IMR-90 (cell line): ENCODE measurements around the gene NT5C. TPM values are rescaled to one million over a fixed set of nuclear protein-coding genes. Genes with fewer than 3 reads are reported as not detected.

Experiments used
- ATAC-seq: fragments of 200-7000 bp; cut with Tn5 transposase; 2 replicates; pipeline ENCODE4 v1.9.1; 2020; ENCODE audit warnings: low read depth, mild to moderate bottlenecking, moderate library complexity
- BruUV-seq: library from RNA; stranded (reverse); fragments of 400-500 nt; replicated peaks from 2 replicates; lab custom pipeline; 2021; lab: Mats Ljungman, UMichigan
- CTCF ChIA-PET: fragments of 300-600 bp; formaldehyde crosslinking; extraction: SDS; loops from one replicate; lab custom pipeline; 2021; ENCODE audit warnings: antibody characterized with exemption; lab: Yijun Ruan, JAX
- POLR2A ChIA-PET: fragments of 300-600 bp; sonication (Branson Sonifier 250); formaldehyde crosslinking; loops from one replicate; lab custom pipeline; 2022; ENCODE audit warnings: antibody characterized with exemption; ENCODE audit not compliant: unreplicated experiment; lab: Charles Lee
- DNase-seq: peaks from one replicate; pipeline ENCODE4 v3.0.0; 2013
- H2AFZ ChIP-seq: replicated peaks from 2 replicates; pipeline ENCODE3; 2013; ENCODE audit warnings: low read length, mild to moderate bottlenecking; ENCODE audit not compliant: poor library complexity
- H2AK5ac ChIP-seq: 2 replicates; pipeline ENCODE4 v1.6.1; 2013; ENCODE audit warnings: low read depth, low read length, inconsistent platforms
- H2AK9ac ChIP-seq: replicated peaks from 2 replicates; pipeline ENCODE3; 2013; ENCODE audit warnings: mild to moderate bottlenecking, low read depth, low read length, moderate library complexity; ENCODE audit not compliant: poor library complexity
- H2BK120ac ChIP-seq: 2 replicates; pipeline ENCODE4 v1.6.1; 2013; ENCODE audit warnings: low read depth, low read length, inconsistent platforms
- H2BK15ac ChIP-seq: 3 replicates; pipeline ENCODE4 v1.6.1; 2013; ENCODE audit warnings: low read depth, low read length, inconsistent platforms
- H2BK20ac ChIP-seq: 2 replicates; pipeline ENCODE4 v1.6.1; 2013; ENCODE audit warnings: low read depth, mild to moderate bottlenecking, inconsistent platforms, low read length, moderate library complexity
- H2BK5ac ChIP-seq: 2 replicates; pipeline ENCODE4 v1.6.1; 2013; ENCODE audit warnings: mild to moderate bottlenecking, low read depth, low read length, inconsistent platforms; ENCODE audit not compliant: poor library complexity, severe bottlenecking
- H3K14ac ChIP-seq: replicated peaks from 2 replicates; pipeline ENCODE4 v1.6.1; 2013; ENCODE audit warnings: low read depth, low read length, inconsistent platforms
- H3K18ac ChIP-seq: 2 replicates; pipeline ENCODE4 v1.6.1; 2013; ENCODE audit warnings: low read depth, low read length, control low read depth
- H3K23ac ChIP-seq: 2 replicates; pipeline ENCODE4 v1.6.1; 2013; ENCODE audit warnings: low read depth, low read length, inconsistent platforms
- H3K27ac ChIP-seq: 2 replicates; pipeline ENCODE4 v1.5.1; 2013; ENCODE audit warnings: mild to moderate bottlenecking, control low read depth, low read length; ENCODE audit not compliant: insufficient read depth
- H3K27me3 ChIP-seq: 2 replicates; pipeline ENCODE4 v1.6.1; 2013; ENCODE audit warnings: low read length; ENCODE audit not compliant: control insufficient read depth, insufficient read depth
- H3K36me3 ChIP-seq: 2 replicates; pipeline ENCODE4 v1.6.1; 2013; ENCODE audit warnings: low read length, mixed read lengths; ENCODE audit not compliant: control insufficient read depth, insufficient read depth
- H3K4ac ChIP-seq: 2 replicates; pipeline ENCODE4 v1.6.1; 2013; ENCODE audit warnings: low read depth, low read length, inconsistent platforms
- H3K4me1 ChIP-seq: 2 replicates; pipeline ENCODE4 v1.6.1; 2013; ENCODE audit warnings: low read length, mixed read lengths; ENCODE audit not compliant: control insufficient read depth, insufficient read depth
- H3K4me2 ChIP-seq: 2 replicates; pipeline ENCODE4 v1.6.1; 2013; ENCODE audit warnings: low read depth, mild to moderate bottlenecking, control low read depth, low read length, moderate library complexity
- H3K4me3 ChIP-seq: 2 replicates; pipeline ENCODE4 v1.5.1; 2013; ENCODE audit warnings: low read depth, mild to moderate bottlenecking, control low read depth, low read length, moderate library complexity; ENCODE audit not compliant: insufficient read depth
- H3K56ac ChIP-seq: 2 replicates; pipeline ENCODE4 v1.6.1; 2013; ENCODE audit warnings: low read length, inconsistent platforms; ENCODE audit not compliant: insufficient read depth; ENCODE audit errors: extremely low read depth
- H3K79me1 ChIP-seq, 2 experiments: 2 replicates each; pipeline ENCODE4 v1.6.1; 2013; ENCODE audit warnings: low read length in 2 of 2, inconsistent platforms in 1 of 2, low read depth in 1 of 2
- H3K9ac ChIP-seq: 2 replicates; pipeline ENCODE4 v1.6.1; 2013; ENCODE audit warnings: low read depth, low read length, control low read depth
- H3K9me1 ChIP-seq: 2 replicates; pipeline ENCODE4 v1.6.1; 2013; ENCODE audit warnings: low read length, inconsistent platforms; ENCODE audit not compliant: insufficient read depth
- H3K9me3 ChIP-seq: 2 replicates; pipeline ENCODE4 v1.6.1; 2013; ENCODE audit warnings: low read length; ENCODE audit not compliant: control insufficient read depth, insufficient read depth
- H4K20me1 ChIP-seq: 2 replicates; pipeline ENCODE4 v1.6.1; 2013; ENCODE audit warnings: low read length, inconsistent platforms; ENCODE audit not compliant: insufficient read depth
- H4K5ac ChIP-seq: 2 replicates; pipeline ENCODE4 v1.6.1; 2013; ENCODE audit warnings: mild to moderate bottlenecking, low read depth, low read length, control low read depth
- H4K8ac ChIP-seq, 2 experiments: 2 replicates each; pipeline ENCODE4 v1.6.1; 2013; ENCODE audit warnings: low read depth in 2 of 2, low read length in 2 of 2, control low read depth in 1 of 2, inconsistent platforms in 1 of 2
- H4K91ac ChIP-seq: 2 replicates; pipeline ENCODE4 v1.6.1; 2013; ENCODE audit warnings: low read depth, low read length, inconsistent platforms; ENCODE audit not compliant: insufficient read depth
- FOS ChIP-seq: fragments of 150-350 bp; IDR thresholded peaks from 2 replicates; pipeline ENCODE4 v1.6.1; 2016; ENCODE audit warnings: low read depth, low read length
- NFE2L2 ChIP-seq: fragments of 150-350 bp; IDR thresholded peaks from 2 replicates; pipeline ENCODE4 v1.6.1; 2016; ENCODE audit warnings: low read depth, mild to moderate bottlenecking, low read length
- SMC3 ChIP-seq: fragments of 150-350 bp; IDR thresholded peaks from 2 replicates; pipeline ENCODE4 v1.6.1; 2016; ENCODE audit warnings: low read depth, mild to moderate bottlenecking, antibody characterized with exemption, low read length, moderate library complexity
- WGBS, 2 experiments: methylation state at CpG; one replicate each; pipeline versions ENCODE4 v1.1.5 to v1.1.7; 2013; ENCODE audit warnings: missing lambda C conversion rate in 2 of 2; ENCODE audit not compliant: insufficient read length in 1 of 2; ENCODE audit errors: extremely low coverage in 2 of 2; 5-methylcytosine and 5-hydroxymethylcytosine counted together
- dilution Hi-C: fragments of 300-500 bp; cut with HindIII; formaldehyde crosslinking; loops from one replicate; pipeline ENCODE4 v1.14.3; 2018; ENCODE audit warnings: low sequenced_read_pairs; ENCODE audit not compliant: unreplicated experiment
- in situ Hi-C: fragments of 300-500 bp; cut with MboI; formaldehyde crosslinking; loops from 3 replicates; pipeline ENCODE4 v1.14.3; 2019; ENCODE audit warnings: low sequenced_read_pairs, inconsistent platforms, mixed read lengths
- intact Hi-C: fragments of 100-400 bp; cut with micrococcal nuclease; formaldehyde crosslinking; loops from 2 replicates; pipeline ENCODE4 v1.10.0; 2022
- polyA plus RNA-seq, 3 experiments: library from polyadenylated mRNA; depleted of rRNA; stranded (reverse); fragments of >200 nt; gene quantifications; 2 replicates each; pipeline ENCODE4 v1.2.3, GENCODE V29; 2012; ENCODE audit warnings: low replicate concordance in 1 of 3
- total RNA-seq: library from RNA; depleted of rRNA; stranded (reverse); fragments of >200 nt; gene quantifications from 2 replicates; pipeline ENCODE4 v1.2.3, GENCODE V29; 2012
- TF ChIP-seq, protein P1 (sequence below): fragments of 150-350 bp; IDR thresholded peaks from 2 replicates; pipeline ENCODE4 v1.6.1; 2017; ENCODE audit warnings: mild to moderate bottlenecking, antibody characterized with exemption, low read length, low read depth

NT5C gene
- total and polyA plus RNA-seq, 2 of the 4 experiments (the other 2 are of a cell fraction), result 24.0 to 44.6 TPM

DNA sequence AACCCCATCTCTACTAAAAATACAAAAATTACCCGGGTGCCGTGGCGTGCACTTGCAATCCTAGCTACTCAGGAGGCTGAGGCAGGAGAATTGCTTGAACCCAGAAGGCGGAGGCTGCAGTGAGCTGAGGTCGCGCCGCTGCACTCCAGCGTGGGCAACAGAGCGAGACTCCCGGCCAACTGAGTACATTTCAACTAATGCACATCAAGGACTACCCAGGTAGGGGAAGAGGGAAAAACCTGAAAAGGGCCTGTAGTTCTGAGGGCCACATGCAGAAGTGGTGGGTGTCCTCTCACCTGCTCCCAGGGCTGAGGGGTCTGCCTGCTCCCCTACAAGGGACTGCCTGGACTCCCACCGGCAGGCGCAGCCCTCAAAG lies 44.4 kb downstream of the NT5C start:
- peak overlapping the region; percentile 74; the same call in 1 of the 3 replicates for H2BK15ac ChIP-seq
- dilution Hi-C loops, result no loop called here
- H3K14ac ChIP-seq, result peak overlapping the region; percentile 100
- H2AK9ac ChIP-seq, result peak overlapping the region; percentile 99
- peak overlapping the region; percentile 40 for H2BK5ac ChIP-seq
- CTCF ChIA-PET, result no interaction called here
- H2BK120ac ChIP-seq, result peak overlapping the region; percentile 90
- H4K91ac ChIP-seq, result peak overlapping the region; percentile 100
- H3K79me1 ChIP-seq, result peaks cover 0 to 24% of the 10 kb centered on the region in 2 experiments; a peak in 3 of 4 replicates
- H3K36me3 ChIP-seq, result no peaks in the 10 kb centered on the region
- WGBS, 2 experiments, result 93% methylated on average over 3 of the region's 12 CpGs; no CpG with 5 or more reads in 1 of the 2 experiments
- POLR2A ChIA-PET, result no interaction called here
- ATAC-seq (no peak), DNase-seq (no peak)
- peak overlapping the region; percentile 94 to 100 for H4K8ac ChIP-seq
- H2BK20ac ChIP-seq, result peak overlapping the region; percentile 34; the same call in 1 of the 2 replicates
- peaks cover 18% of the 10 kb centered on the region for H3K4me1 ChIP-seq
- TF ChIP-seq FOS (no peak), NFE2L2 (no peak), SMC3 (no peak)
- TF ChIP-seq, protein P1, sequence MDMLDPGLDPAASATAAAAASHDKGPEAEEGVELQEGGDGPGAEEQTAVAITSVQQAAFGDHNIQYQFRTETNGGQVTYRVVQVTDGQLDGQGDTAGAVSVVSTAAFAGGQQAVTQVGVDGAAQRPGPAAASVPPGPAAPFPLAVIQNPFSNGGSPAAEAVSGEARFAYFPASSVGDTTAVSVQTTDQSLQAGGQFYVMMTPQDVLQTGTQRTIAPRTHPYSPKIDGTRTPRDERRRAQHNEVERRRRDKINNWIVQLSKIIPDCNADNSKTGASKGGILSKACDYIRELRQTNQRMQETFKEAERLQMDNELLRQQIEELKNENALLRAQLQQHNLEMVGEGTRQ, result no peak
- peak overlapping the region; percentile 37 for H3K4me3 ChIP-seq
- no peaks in the 10 kb centered on the region for H3K27me3 ChIP-seq
- peak overlapping the region; percentile 97; the same call in 1 of the 2 replicates for H3K23ac ChIP-seq
- BruUV-seq, result no TSS peak
- peak overlapping the region; percentile 83 for H2AK5ac ChIP-seq
- peak overlapping the region; percentile 86 for H4K5ac ChIP-seq
- in situ Hi-C loops, result no loop called here
- H3K56ac ChIP-seq, result peak overlapping the region; percentile 72; the same call in 1 of the 2 replicates
- H4K20me1 ChIP-seq, result no peaks in the 10 kb centered on the region
- no peaks in the 10 kb centered on the region for H3K9me3 ChIP-seq
- peak overlapping the region; percentile 64 for H3K27ac ChIP-seq
- peak overlapping the region; percentile 51 for H3K4me2 ChIP-seq
- peak overlapping the region; percentile 99 for H3K4ac ChIP-seq
- H3K9ac ChIP-seq, result peak overlapping the region; percentile 73
- peak overlapping the region; percentile 99 for H2AFZ ChIP-seq
- peaks cover 15% of the 10 kb centered on the region for H3K9me1 ChIP-seq
- intact Hi-C loops, result no loop called here
- peak overlapping the region; percentile 31; the same call in 1 of the 2 replicates for H3K18ac ChIP-seq
